Liver (tissue), 9 donors: ENCODE data around the gene WAC. TPM values are rescaled to one million over a fixed set of nuclear protein-coding genes. Genes with fewer than 3 reads are reported as not detected.

Experiments
- DNase-seq: peaks from one replicate; pipeline ENCODE4 v3.0.0-alpha.2; 2017; ENCODE audit warnings: low spot score
- H3K27ac ChIP-seq, 2 donors: one replicate each; pipeline ENCODE4 v1.7.0; 2013; ENCODE audit warnings: inconsistent platforms in 2 of 2, low read length in 2 of 2, control low read depth in 1 of 2, low read depth in 1 of 2, mild to moderate bottlenecking in 1 of 2
- H3K27me3 ChIP-seq, 4 donors: one replicate each; pipeline versions ENCODE4 v1.6.1 to v1.7.0; 2013; ENCODE audit warnings: low read length in 3 of 4, inconsistent platforms in 1 of 4, mild to moderate bottlenecking in 1 of 4, moderate library complexity in 1 of 4; ENCODE audit not compliant: control insufficient read depth in 4 of 4, insufficient read depth in 4 of 4
- H3K36me3 ChIP-seq, 4 donors: one replicate each; pipeline versions ENCODE4 v1.6.1 to v1.7.0; 2013; ENCODE audit warnings: low read length in 3 of 4, mild to moderate bottlenecking in 3 of 4, low read depth in 1 of 4, moderate library complexity in 1 of 4; ENCODE audit not compliant: control insufficient read depth in 4 of 4, insufficient read depth in 3 of 4
- H3K4me1 ChIP-seq, 4 donors: one replicate each; pipeline versions ENCODE4 v1.6.1 to v1.7.0; 2013; ENCODE audit warnings: low read length in 3 of 4, mild to moderate bottlenecking in 3 of 4, moderate library complexity in 1 of 4; ENCODE audit not compliant: control insufficient read depth in 4 of 4, insufficient read depth in 4 of 4
- H3K4me3 ChIP-seq, 3 donors: one replicate each; pipeline versions ENCODE4 v1.6.1 to v1.7.0; 2013; ENCODE audit warnings: low read length in 3 of 3, control low read depth in 1 of 3, low read depth in 1 of 3, mild to moderate bottlenecking in 1 of 3
- H3K9ac ChIP-seq, 2 donors: one replicate each; pipeline ENCODE4 v1.7.0; 2013; ENCODE audit warnings: low read length in 2 of 2, mild to moderate bottlenecking in 2 of 2, moderate library complexity in 2 of 2, control low read depth in 1 of 2, low read depth in 1 of 2
- H3K9me3 ChIP-seq, 4 donors: one replicate each; pipeline versions ENCODE4 v1.6.1 to v1.7.0; 2013; ENCODE audit warnings: low read length in 3 of 4; ENCODE audit not compliant: control insufficient read depth in 4 of 4
- EGR1 ChIP-seq, 2 donors: IDR thresholded peaks; 2 replicates each; pipeline ENCODE4 v1.6.1; 2016 to 2018; ENCODE audit warnings: antibody characterized with exemption in 2 of 2, low read depth in 2 of 2
- FOXA1 ChIP-seq: IDR thresholded peaks from 2 replicates; pipeline ENCODE4 v1.6.1; 2016; ENCODE audit warnings: antibody characterized with exemption
- FOXA2 ChIP-seq: IDR thresholded peaks from 2 replicates; pipeline ENCODE4 v1.6.1; 2016; ENCODE audit warnings: antibody characterized with exemption
- GABPA ChIP-seq, 2 donors: IDR thresholded peaks in 1 of 2; conservative IDR thresholded peaks in 1 of 2; 2 replicates each; pipeline ENCODE4 v1.6.1; 2016; ENCODE audit warnings: antibody characterized with exemption in 2 of 2, mild to moderate bottlenecking in 1 of 2, moderate library complexity in 1 of 2
- HNF4A ChIP-seq, 2 donors: conservative IDR thresholded peaks; 2 replicates each; pipeline ENCODE4 v1.6.1; 2016; ENCODE audit warnings: antibody characterized with exemption in 2 of 2, mild to moderate bottlenecking in 2 of 2
- HNF4G ChIP-seq: IDR thresholded peaks from 2 replicates; pipeline ENCODE4 v1.6.1; 2016; ENCODE audit warnings: antibody characterized with exemption
- JUND ChIP-seq, 2 donors: IDR thresholded peaks; 2 replicates each; pipeline ENCODE4 v1.6.1; 2016; ENCODE audit warnings: antibody characterized with exemption in 2 of 2
- NR2F2 ChIP-seq: IDR thresholded peaks from 2 replicates; pipeline ENCODE4 v1.6.1; 2016; ENCODE audit warnings: antibody characterized with exemption
- RAD21 ChIP-seq, 2 donors: IDR thresholded peaks; 2 replicates each; pipeline ENCODE4 v1.6.1; 2016; ENCODE audit warnings: antibody characterized with exemption in 2 of 2, mild to moderate bottlenecking in 2 of 2
- RXRA ChIP-seq, 2 donors: IDR thresholded peaks; 2 replicates each; pipeline ENCODE4 v1.6.1; 2017 to 2018; ENCODE audit warnings: antibody characterized with exemption in 2 of 2, mild to moderate bottlenecking in 1 of 2
- SP1 ChIP-seq: IDR thresholded peaks from 2 replicates; pipeline ENCODE4 v1.6.1; 2018; ENCODE audit warnings: antibody characterized with exemption, mild to moderate bottlenecking
- YY1 ChIP-seq: IDR thresholded peaks from 2 replicates; pipeline ENCODE4 v1.6.1; 2016; ENCODE audit warnings: antibody characterized with exemption, mild to moderate bottlenecking
- WGBS: extraction: QIAGEN DNeasy Blood & Tissue Kit; methylation state at CpG from one replicate; pipeline ENCODE4 v1.1.7; 2013; 5-methylcytosine and 5-hydroxymethylcytosine counted together
- polyA plus RNA-seq, 2 donors: library from polyadenylated mRNA; stranded (reverse) in 1 of 2; unstranded in 1 of 2; fragments of 200-250 nt in 1 of 2; fragments of >200 nt in 1 of 2; fragmentation: Nextera tagmentation in 1 of 2; extraction: Ambion mirVana in 1 of 2; gene quantifications; one replicate each; pipeline versions ENCODE4 v1.2.1 to v1.2.3, GENCODE V29; 2013 to 2015
- total RNA-seq, 2 donors: library from RNA; depleted of rRNA; stranded (reverse); fragments of >200 nt; gene quantifications; one replicate each; pipeline ENCODE4 v1.2.3, GENCODE V29; 2014
- TF ChIP-seq, protein P1 (sequence below): IDR thresholded peaks from 2 replicates; pipeline ENCODE4 v1.6.1; 2016; ENCODE audit warnings: antibody characterized with exemption
- TF ChIP-seq, protein P2 (sequence below): IDR thresholded peaks from 2 replicates; pipeline ENCODE4 v1.6.1; 2016; ENCODE audit warnings: antibody characterized with exemption
- TF ChIP-seq, protein P3 (sequence below): IDR thresholded peaks from 2 replicates; pipeline ENCODE4 v1.6.1; 2016; ENCODE audit warnings: antibody characterized with exemption
- TF ChIP-seq, protein P4 (sequence below): IDR thresholded peaks from 2 replicates; pipeline ENCODE4 v1.6.1; 2016; ENCODE audit warnings: antibody characterized with exemption, mild to moderate bottlenecking
- donor health status: healthy.
- donor health status: healthy.
- donor health status: healthy.
- donor health status: healthy.
- donor health status: healthy.

Gene WAC
- total and polyA plus RNA-seq, 4 donors: 20.2 to 48.7 (median 32.0) TPM

DNA sequence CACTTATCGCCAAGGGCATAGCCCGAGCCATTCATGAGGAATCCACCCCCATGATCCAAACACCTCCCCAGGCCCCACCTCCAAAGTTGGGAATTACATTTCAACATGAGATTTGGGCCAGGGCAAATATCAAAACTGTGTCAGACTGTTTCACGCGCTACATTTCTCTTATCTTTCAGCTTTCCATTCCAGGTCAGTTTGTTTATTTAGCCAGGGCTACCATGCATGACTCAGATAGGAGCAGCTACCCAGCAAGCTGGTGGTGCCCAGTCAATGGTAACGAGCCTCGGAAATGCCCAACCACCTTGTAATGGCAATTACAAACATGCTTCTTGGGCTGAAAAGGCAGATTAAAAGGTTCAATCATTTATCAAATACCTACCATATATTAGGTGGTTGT lies 100.8 kb downstream of the WAC start:
- Histone ChIP-seq H3K36me3 (no peaks in the 10 kb centered on the region), H3K4me1 (no peaks in the 10 kb centered on the region), H3K27ac (no peak overlapping the region), H3K9me3 (no peaks in the 10 kb centered on the region), H3K27me3 (no peaks in the 10 kb centered on the region), H3K4me3 (no peak overlapping the region), H3K9ac (no peak overlapping the region)
- TF ChIP-seq HNF4A (conservative IDR thresholded peaks at IDR 0.05) (no peak), NR2F2 (no peak), RAD21 (IDR thresholded peaks at IDR 0.05) (no peak), GABPA (IDR thresholded peaks at IDR 0.05 in 1 of 2, conservative IDR thresholded peaks at IDR 0.05 in 1 of 2) (no peak), RXRA (IDR thresholded peaks at IDR 0.05) (no peak), JUND (IDR thresholded peaks at IDR 0.05) (no peak), SP1 (no peak), FOXA1 (no peak), FOXA2 (no peak), YY1 (no peak), HNF4G (no peak)
- TF ChIP-seq, protein P1, sequence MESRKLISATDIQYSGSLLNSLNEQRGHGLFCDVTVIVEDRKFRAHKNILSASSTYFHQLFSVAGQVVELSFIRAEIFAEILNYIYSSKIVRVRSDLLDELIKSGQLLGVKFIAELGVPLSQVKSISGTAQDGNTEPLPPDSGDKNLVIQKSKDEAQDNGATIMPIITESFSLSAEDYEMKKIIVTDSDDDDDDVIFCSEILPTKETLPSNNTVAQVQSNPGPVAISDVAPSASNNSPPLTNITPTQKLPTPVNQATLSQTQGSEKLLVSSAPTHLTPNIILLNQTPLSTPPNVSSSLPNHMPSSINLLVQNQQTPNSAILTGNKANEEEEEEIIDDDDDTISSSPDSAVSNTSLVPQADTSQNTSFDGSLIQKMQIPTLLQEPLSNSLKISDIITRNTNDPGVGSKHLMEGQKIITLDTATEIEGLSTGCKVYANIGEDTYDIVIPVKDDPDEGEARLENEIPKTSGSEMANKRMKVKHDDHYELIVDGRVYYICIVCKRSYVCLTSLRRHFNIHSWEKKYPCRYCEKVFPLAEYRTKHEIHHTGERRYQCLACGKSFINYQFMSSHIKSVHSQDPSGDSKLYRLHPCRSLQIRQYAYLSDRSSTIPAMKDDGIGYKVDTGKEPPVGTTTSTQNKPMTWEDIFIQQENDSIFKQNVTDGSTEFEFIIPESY: no peak
- TF ChIP-seq, protein P2, sequence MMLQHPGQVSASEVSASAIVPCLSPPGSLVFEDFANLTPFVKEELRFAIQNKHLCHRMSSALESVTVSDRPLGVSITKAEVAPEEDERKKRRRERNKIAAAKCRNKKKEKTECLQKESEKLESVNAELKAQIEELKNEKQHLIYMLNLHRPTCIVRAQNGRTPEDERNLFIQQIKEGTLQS: no peak
- TF ChIP-seq, protein P3, sequence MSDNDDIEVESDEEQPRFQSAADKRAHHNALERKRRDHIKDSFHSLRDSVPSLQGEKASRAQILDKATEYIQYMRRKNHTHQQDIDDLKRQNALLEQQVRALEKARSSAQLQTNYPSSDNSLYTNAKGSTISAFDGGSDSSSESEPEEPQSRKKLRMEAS: no peak
- TF ChIP-seq, protein P4, sequence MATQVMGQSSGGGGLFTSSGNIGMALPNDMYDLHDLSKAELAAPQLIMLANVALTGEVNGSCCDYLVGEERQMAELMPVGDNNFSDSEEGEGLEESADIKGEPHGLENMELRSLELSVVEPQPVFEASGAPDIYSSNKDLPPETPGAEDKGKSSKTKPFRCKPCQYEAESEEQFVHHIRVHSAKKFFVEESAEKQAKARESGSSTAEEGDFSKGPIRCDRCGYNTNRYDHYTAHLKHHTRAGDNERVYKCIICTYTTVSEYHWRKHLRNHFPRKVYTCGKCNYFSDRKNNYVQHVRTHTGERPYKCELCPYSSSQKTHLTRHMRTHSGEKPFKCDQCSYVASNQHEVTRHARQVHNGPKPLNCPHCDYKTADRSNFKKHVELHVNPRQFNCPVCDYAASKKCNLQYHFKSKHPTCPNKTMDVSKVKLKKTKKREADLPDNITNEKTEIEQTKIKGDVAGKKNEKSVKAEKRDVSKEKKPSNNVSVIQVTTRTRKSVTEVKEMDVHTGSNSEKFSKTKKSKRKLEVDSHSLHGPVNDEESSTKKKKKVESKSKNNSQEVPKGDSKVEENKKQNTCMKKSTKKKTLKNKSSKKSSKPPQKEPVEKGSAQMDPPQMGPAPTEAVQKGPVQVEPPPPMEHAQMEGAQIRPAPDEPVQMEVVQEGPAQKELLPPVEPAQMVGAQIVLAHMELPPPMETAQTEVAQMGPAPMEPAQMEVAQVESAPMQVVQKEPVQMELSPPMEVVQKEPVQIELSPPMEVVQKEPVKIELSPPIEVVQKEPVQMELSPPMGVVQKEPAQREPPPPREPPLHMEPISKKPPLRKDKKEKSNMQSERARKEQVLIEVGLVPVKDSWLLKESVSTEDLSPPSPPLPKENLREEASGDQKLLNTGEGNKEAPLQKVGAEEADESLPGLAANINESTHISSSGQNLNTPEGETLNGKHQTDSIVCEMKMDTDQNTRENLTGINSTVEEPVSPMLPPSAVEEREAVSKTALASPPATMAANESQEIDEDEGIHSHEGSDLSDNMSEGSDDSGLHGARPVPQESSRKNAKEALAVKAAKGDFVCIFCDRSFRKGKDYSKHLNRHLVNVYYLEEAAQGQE: no peak
- 81% methylated on average over 6 of the region's 6 CpGs for WGBS
- no peak for DNase-seq

DNA sequence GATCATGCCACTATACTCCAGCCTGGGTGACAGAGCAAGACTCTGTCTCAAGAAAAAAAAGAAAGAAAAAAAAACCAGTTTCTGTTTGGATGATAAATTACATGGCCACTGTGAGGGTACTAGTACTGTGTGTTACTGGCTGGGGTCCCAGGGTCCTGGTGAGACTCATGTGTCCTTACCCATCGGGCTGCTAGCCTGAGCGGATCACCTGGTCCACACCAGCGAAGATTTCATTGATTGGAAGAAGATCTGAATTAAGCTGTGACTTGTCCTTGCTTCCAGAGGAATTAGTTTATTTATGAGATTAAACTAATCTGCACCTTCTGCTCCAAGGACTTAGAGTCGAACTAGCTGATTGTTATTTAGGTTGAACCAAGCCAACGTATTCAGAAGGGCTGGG lies 104.4 kb downstream of the WAC start:
- H3K4me3 ChIP-seq: no peak overlapping the region
- no peaks in the 10 kb centered on the region for H3K4me1 ChIP-seq
- H3K9ac ChIP-seq: no peak overlapping the region
- no peaks in the 10 kb centered on the region for H3K36me3 ChIP-seq
- no peak for DNase-seq
- no peak overlapping the region for H3K27ac ChIP-seq
- no peaks in the 10 kb centered on the region for H3K27me3 ChIP-seq
- H3K9me3 ChIP-seq: no peaks in the 10 kb centered on the region
- WGBS: 86% methylated on average over 5 of the region's 5 CpGs
- TF ChIP-seq JUND (IDR thresholded peaks at IDR 0.05): no peak
- no peak for TF ChIP-seq EGR1 (IDR thresholded peaks at IDR 0.05; ENCODE audit: low read depth in 2 of 2)
- TF ChIP-seq, protein P1: no peak
- TF ChIP-seq NR2F2: no peak
- no peak for TF ChIP-seq FOXA2
- TF ChIP-seq, protein P3: no peak
- TF ChIP-seq YY1: no peak
- no peak for TF ChIP-seq SP1
- no peak for TF ChIP-seq HNF4A (conservative IDR thresholded peaks at IDR 0.05)
- no peak for TF ChIP-seq FOXA1
- TF ChIP-seq RAD21 (IDR thresholded peaks at IDR 0.05): no peak
- no peak for TF ChIP-seq HNF4G
- TF ChIP-seq, protein P2: no peak
- TF ChIP-seq GABPA (IDR thresholded peaks at IDR 0.05 in 1 of 2, conservative IDR thresholded peaks at IDR 0.05 in 1 of 2): no peak
- TF ChIP-seq, protein P4: no peak
